SK-N-MC (cell line): ENCODE results near the gene PHACTR3.

Experiments
- EZH2 ChIP-seq: fragments of 200-600 bp; sonication (generic); IDR thresholded peaks from one replicate; pipeline ENCODE4 v1.6.1; 2017; ENCODE audit warnings: antibody characterized with exemption
- POLR2AphosphoS5 ChIP-seq: IDR thresholded peaks from 2 replicates; pipeline ENCODE4 v1.6.1; 2012; ENCODE audit warnings: mild to moderate bottlenecking, low read depth, low read length, borderline replicate concordance

DNA sequence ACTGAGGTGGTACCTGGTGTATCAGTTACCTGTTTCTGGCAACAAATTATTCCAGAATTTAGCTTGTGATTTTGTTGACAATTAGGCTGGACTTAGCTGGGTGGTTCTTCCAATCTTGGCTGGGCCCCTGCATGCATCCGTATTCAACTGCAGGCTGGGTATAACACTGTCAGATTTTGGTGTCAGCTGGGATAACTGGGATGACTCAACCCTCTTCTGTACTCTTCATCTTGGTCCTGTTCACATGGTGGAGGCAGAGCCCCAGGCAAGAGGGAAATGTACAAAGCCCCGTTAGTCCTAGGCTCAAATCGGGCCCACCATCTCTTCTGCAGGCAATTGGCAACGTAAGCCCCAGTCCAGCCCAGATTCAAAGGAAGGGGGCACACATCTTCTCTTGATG lies 89.2 kb downstream of the PHACTR3 start:
- TF ChIP-seq POLR2AphosphoS5: no peak
- TF ChIP-seq EZH2: no peak
